NCI-H2227 treated with DMSO at 0.1 percent for 48 hours (cell line): Measurements from ENCODE around the gene INTS6L.
"Not testable (repeated sequence)": the region's sequence is repeated elsewhere in the genome, so short reads cannot be mapped to it uniquely, and the experiment has no call there.

ENCODE experiments used
- DNase-seq: peaks from one replicate; lab custom pipeline; 2025; lab: John Stamatoyannopoulos, UW

INTS6L gene

GRCh38 chrX:135624408-135625204 is 104.1 kb downstream of the INTS6L start:
- DNase-seq = not testable (repeated sequence)

GRCh38 chrX:135625995-135626394 is 105.5 kb downstream of the INTS6L start:
- peak; percentile 25 for DNase-seq

- DNase-seq = no peak
These were observed 108.9 kb downstream of the INTS6L start for GRCh38 chrX:135629342-135629741.
